VCaP (cell line): ENCODE results near the gene PRKCH.

Experiments
- H3K27ac ChIP-seq: fragments of 450-650 bp; 2 replicates; pipeline ENCODE4 v1.5.1; 2017
- TF ChIP-seq, protein P1 (sequence below): fragments of 450-650 bp; conservative IDR thresholded peaks from 2 replicates; pipeline ENCODE4 v1.5.1; 2017; ENCODE audit warnings: mild to moderate bottlenecking, moderate library complexity

The PRKCH gene

DNA sequence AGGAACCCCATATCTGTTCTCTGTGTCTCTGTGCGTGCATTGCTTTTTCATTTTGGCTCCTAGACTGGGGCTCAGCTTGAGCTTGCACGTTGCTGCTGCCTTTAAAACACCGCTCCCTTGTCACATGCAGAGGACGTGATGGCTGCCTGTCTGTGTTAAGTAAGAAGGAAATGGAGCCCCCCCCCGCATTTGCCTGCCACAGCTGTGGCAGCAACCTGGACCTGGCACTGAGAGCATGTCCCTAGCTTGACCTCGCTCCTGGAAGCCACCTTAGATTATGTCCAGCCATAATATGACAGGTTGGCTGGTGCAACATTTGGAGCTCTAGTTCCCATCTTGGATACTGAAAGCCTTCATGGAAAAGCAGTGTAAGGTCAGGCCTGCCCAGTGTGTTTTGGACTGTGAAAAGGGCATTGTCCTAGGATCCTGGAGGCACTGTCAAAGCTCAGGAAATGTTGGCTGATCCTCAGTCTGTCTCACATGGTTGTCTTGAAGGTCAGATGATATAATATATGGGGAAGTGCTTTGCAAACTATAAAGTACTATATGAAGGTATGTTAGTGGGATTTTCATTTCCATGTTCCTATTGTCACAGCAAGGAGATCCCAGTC is 73.8 kb downstream of the PRKCH start:
- no peak overlapping the region for H3K27ac ChIP-seq
- TF ChIP-seq, protein P1, sequence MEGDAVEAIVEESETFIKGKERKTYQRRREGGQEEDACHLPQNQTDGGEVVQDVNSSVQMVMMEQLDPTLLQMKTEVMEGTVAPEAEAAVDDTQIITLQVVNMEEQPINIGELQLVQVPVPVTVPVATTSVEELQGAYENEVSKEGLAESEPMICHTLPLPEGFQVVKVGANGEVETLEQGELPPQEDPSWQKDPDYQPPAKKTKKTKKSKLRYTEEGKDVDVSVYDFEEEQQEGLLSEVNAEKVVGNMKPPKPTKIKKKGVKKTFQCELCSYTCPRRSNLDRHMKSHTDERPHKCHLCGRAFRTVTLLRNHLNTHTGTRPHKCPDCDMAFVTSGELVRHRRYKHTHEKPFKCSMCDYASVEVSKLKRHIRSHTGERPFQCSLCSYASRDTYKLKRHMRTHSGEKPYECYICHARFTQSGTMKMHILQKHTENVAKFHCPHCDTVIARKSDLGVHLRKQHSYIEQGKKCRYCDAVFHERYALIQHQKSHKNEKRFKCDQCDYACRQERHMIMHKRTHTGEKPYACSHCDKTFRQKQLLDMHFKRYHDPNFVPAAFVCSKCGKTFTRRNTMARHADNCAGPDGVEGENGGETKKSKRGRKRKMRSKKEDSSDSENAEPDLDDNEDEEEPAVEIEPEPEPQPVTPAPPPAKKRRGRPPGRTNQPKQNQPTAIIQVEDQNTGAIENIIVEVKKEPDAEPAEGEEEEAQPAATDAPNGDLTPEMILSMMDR = no peak

DNA sequence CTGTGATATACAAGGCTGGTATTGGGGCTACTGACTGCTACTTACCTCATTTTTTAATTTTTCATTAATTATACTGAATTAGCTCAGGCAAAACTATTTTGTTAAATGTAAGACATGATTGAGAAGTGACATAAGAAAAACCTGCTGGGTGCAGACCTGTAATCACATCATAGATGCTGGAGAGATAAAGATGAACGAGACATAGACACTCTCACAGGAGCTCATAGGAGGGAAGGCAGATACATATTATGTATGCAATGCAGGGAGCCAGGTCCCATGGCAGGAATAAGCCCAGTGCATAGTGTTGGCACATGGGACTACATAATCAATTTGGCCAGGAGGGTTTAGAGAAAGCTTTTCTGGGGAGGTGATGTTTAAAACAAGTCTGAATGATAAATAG is 74.9 kb downstream of the PRKCH start:
- TF ChIP-seq, protein P1 = no peak
- H3K27ac ChIP-seq = no peak overlapping the region

DNA sequence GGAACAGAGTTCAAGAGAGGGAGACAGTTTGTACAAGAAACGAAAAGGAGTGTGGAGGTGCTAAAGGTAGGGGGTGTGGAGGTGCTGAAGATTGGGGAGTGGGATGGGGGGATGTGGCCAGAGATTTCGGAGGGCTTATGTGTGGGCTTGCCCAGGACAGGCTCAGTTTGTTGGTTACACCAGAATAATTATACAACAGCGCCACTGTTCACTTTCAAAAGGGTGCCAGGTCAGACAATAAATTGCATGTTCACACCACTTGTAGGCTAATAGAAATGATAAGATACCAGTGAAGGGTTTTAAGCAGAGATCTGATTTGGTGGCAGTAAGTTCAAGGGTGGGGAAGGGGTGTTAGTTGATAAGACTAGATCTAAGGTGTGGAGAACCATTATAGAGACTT is 75.3 kb downstream of the PRKCH start:
- TF ChIP-seq, protein P1 = no peak
- H3K27ac ChIP-seq = no peak overlapping the region

DNA sequence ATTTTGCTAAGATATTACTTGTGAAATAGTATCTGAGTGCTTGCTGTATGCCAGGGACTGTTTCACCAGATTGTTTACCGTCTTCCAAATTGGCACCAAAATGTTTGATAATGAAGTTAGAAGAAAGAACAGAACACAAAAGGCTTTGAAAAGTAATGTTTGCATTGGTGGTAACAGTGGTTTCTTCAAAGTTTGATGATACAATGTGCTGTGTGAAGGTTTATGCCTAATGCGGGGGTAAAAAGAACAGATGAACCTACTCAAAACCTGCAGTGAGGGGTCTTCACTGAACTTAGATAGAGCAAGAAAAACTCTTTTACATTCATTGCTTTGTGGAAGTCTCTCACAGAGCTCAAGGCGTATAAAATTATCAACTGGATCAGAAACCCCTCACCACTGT is 76.2 kb downstream of the PRKCH start:
- no peak overlapping the region for H3K27ac ChIP-seq
- TF ChIP-seq, protein P1 = no peak

DNA sequence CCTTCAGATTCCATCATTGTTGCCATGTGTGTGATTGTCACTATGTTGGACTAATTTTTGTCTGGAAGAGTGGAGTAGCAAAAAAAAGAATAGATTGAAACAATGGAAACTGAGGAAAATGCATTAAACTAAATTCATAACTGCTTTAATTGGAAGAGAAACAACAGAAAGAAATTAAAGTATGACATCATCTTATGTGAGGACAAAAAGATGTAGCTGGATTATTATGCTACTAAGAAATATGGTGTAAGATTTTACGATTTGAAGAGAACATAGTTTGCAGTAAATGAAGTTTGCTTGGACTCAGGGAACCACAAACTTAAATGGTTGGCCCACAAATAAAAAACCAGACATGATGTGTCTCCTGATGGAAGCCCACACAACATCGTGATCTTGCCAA is 76.8 kb downstream of the PRKCH start:
- TF ChIP-seq, protein P1 = no peak
- H3K27ac ChIP-seq = no peak overlapping the region

DNA sequence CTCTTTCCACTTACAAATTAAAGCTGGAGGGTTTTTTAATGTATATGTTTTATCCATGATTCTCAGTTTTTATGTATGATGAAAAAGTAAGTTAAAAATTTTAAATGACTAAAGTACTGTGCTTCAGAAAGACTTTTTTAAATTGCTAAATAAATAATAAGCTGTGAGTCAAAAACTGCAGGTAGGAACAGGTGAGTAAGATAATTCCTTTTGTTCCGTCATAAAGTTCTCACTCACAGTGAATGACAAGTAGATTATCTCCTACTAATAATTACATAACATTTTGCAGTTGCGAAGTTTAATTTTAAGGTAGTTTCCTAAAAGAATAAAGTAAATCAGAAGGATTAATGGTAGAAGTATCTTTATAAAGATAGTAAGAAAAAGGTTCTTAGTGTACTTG is 78.0 kb downstream of the PRKCH start:
- TF ChIP-seq, protein P1 = no peak
- H3K27ac ChIP-seq = no peak overlapping the region

DNA sequence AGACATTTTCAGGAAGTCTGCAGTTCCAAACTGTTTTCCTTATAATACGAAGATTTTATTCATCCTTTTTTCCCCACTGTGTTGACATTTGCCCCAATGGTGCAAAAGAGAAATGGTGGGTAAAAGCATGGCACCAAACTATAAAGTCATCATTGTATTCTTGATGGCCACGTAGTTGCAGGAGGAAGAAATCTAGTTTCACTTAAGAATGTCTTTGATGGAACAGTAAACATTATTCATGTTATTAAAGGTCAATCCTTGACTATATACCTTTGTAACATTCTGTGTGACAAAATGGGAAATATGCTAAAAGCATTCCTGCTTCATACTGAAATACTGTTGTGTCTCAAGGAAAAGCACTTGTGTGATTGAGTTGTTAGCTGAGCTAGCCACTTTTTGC is 80.1 kb downstream of the PRKCH start:
- TF ChIP-seq, protein P1 = no peak
- no peak overlapping the region for H3K27ac ChIP-seq
